Thymus (tissue), 11 donors: ENCODE data around the gene CLDND2. TPM values are rescaled to one million over a fixed set of nuclear protein-coding genes. Genes with fewer than 3 reads are reported as not detected.
"Not testable (repeated sequence)": the region's sequence is repeated elsewhere in the genome, so short reads cannot be mapped to it uniquely, and the experiment has no call there.

Experiments
- DNase-seq, 9 donors: peaks; one replicate each; pipeline ENCODE4 v3.0.0-alpha.2; 2013; ENCODE audit warnings: low spot score in 9 of 9, low read depth in 6 of 9, missing footprints in 1 of 9
- H3K27ac ChIP-seq, 2 donors: one replicate each; pipeline ENCODE4 v1.5.1; 2013; ENCODE audit warnings: control low read depth in 1 of 2, low read depth in 1 of 2, low read length in 1 of 2, mild to moderate bottlenecking in 1 of 2, moderate library complexity in 1 of 2
- H3K27me3 ChIP-seq, 2 donors: one replicate each; pipeline ENCODE4 v1.5.1; 2013; ENCODE audit warnings: low read length in 1 of 2; ENCODE audit not compliant: control insufficient read depth in 2 of 2, insufficient read depth in 1 of 2
- H3K36me3 ChIP-seq, 2 donors: one replicate each; pipeline ENCODE4 v1.5.1; 2013; ENCODE audit warnings: low read length in 1 of 2, mild to moderate bottlenecking in 1 of 2, moderate library complexity in 1 of 2; ENCODE audit not compliant: control insufficient read depth in 2 of 2, insufficient read depth in 2 of 2
- H3K4me1 ChIP-seq, 2 donors: one replicate each; pipeline ENCODE4 v1.5.1; 2013; ENCODE audit warnings: low read length in 2 of 2; ENCODE audit not compliant: control insufficient read depth in 2 of 2, insufficient read depth in 2 of 2
- H3K4me3 ChIP-seq, 2 donors: one replicate each; pipeline ENCODE4 v1.5.1; 2013; ENCODE audit warnings: low read length in 2 of 2, control low read depth in 1 of 2, mild to moderate bottlenecking in 1 of 2
- H3K9me3 ChIP-seq, 2 donors: one replicate each; pipeline ENCODE4 v1.5.1; 2013; ENCODE audit warnings: low read length in 1 of 2, mild to moderate bottlenecking in 1 of 2; ENCODE audit not compliant: control insufficient read depth in 2 of 2, insufficient read depth in 1 of 2
- WGBS: extraction: QIAGEN DNeasy Blood & Tissue Kit; methylation state at CpG from one replicate; pipeline ENCODE4 v1.1.7; 2013; 5-methylcytosine and 5-hydroxymethylcytosine counted together
- polyA plus RNA-seq: library from polyadenylated mRNA; stranded (reverse); fragments of 200-250 nt; gene quantifications from one replicate; pipeline ENCODE4 v1.2.3, GENCODE V29; 2013
- total RNA-seq: library from RNA; stranded (reverse); fragments of 120-200 nt; gene quantifications from one replicate; pipeline ENCODE4 v1.2.4, GENCODE V29; 2013
- donor health status: healthy.

The CLDND2 gene
- total and polyA plus RNA-seq, 2 donors: 0.76 to 2.1 TPM

DNA sequence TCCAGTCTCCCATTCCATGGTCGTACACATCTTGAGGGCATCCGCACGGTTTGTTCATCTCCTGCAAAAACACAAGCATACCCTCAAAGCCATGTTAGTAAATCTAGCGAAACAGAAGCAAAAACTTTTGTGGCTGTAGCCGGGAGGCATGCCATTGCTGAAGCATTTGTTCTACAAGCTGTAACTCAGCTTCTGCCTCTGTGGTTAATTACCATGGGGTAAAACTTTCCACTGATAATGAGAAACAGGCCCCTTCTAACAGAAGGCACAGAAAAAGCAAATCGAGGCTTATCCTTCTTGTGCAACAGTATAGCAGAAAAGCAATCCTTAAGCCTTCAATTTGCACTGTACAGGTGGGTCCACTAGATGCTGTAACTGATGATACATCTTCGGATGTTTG is 31.1 kb upstream of the CLDND2 start:
- H3K36me3 ChIP-seq, H3K4me3 ChIP-seq, H3K27me3 ChIP-seq, DNase-seq: not testable (repeated sequence)
- peaks cover 0 to 18% of the 10 kb centered on the region in 2 donors for H3K4me1 ChIP-seq
- WGBS: 93% methylated on average over 7 of the region's 7 CpGs
- H3K9me3 ChIP-seq: peaks cover 3 to 16% of the 10 kb centered on the region in 2 donors
- H3K27ac ChIP-seq: peak overlapping the region in 1 of 2 donors; percentile 80

DNA sequence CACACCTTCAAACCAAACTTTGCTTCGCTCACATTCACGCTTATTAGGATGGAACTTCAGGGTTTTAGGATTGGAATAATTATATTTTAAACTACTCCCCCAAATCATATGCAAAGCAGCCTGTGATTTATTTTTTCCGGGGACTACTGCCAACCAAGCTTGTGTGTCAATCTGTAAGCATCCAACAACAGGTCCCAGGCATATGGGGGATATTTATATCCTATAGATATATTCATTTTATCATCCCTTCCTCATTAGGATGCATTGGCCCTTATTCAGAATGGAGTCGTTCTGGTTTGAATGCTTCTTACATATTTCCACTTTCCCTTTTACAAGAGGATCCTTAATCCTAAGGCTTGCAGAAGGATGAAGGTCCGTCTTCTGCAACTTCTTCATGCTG is 30.4 kb upstream of the CLDND2 start:
- Histone ChIP-seq H3K4me1 (peaks cover 0 to 25% of the 10 kb centered on the region in 2 donors), H3K36me3 (no peaks in the 10 kb centered on the region), H3K4me3 (no peak overlapping the region), H3K27me3 (no peaks in the 10 kb centered on the region), H3K9me3 (peaks cover 3 to 16% of the 10 kb centered on the region in 2 donors), H3K27ac (no peak overlapping the region)
- WGBS: 98% methylated on average over 5 of the region's 5 CpGs
- no peak for DNase-seq

DNA sequence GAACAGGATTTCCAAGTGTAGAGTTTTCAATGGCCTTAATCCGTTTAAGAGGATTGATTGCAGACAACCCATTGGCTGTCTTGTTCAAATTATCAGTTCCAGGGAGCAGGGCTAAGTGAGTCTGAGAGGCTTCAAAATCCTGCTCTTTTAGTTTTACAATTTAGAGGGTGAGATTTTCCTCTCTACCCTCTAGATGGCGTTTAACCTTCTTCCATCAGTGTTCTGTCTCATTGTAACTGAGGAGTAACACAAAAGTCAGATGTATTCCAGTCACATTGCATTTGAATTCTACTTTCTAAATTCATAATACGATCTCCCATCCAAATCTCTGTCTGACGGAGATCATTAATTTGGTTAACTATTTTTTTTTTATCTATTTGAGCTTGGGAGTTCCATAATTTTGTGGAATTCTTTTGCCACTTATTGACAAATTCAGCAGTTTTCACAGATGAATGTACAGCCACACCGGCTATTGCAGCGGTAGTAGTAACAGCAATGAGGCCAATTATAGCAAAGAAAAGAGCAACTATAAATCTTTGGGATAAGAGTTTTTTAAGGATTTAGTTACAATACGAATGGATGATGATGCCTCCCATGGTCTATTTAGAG is 29.4 kb upstream of the CLDND2 start:
- WGBS: 53% methylated on average over 7 of the region's 7 CpGs

DNA sequence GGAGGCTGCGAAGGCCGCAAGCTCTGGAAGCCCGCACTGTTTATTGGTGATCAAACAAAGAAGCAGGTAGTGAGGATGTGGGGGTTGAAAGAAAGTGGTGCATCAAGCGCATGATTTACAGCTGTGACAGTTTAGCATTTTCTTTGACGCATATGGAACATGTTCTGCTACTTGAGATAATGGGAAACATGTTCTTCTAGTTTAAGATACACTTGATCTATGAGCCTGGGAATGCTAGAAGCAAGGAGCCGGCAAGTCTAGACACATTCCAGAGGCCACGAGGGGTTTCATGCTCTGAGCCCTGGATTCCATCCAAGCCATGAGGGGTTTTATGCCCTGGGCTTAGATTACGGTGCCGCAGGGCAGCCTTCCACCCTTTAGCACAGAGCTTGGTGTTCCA is 28.6 kb upstream of the CLDND2 start:
- H3K27ac ChIP-seq, H3K36me3 ChIP-seq, H3K27me3 ChIP-seq, H3K9me3 ChIP-seq, H3K4me3 ChIP-seq, DNase-seq: not testable (repeated sequence)
- 88% methylated on average over 9 of the region's 9 CpGs for WGBS
- H3K4me1 ChIP-seq: peaks cover 3 to 32% of the 10 kb centered on the region in 2 donors

More for the DNA sequence above, 29.4 kb upstream of the CLDND2 start:
- DNase-seq: peak in 1 of 9 donors; percentile 53
- Histone ChIP-seq H3K9me3 (peaks cover 3 to 8% of the 10 kb centered on the region in 2 donors), H3K36me3 (no peaks in the 10 kb centered on the region), H3K27ac (no peak overlapping the region), H3K27me3 (no peaks in the 10 kb centered on the region), H3K4me1 (peaks cover 3 to 32% of the 10 kb centered on the region in 2 donors), H3K4me3 (no peak overlapping the region)

DNA sequence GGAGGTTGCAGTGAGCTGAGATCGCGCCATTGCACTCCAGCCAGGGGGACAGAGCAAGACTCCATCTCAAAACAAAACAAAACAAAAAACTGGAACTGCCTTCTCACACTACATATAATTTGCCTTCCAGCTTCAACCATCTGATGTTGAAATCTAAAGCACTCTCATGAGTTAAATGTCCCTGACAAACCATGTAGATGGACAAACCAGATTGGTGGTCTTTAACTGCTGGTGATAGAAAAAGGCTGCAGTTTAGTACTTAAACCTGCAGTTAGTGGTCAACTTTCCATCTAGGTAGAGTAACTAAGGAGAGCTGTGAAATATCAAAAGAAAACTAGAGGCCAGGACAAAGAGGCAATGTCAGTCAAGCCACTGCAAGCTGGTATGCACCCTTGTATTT is 27.4 kb upstream of the CLDND2 start:
- Histone ChIP-seq H3K27ac (no peak overlapping the region), H3K27me3 (no peaks in the 10 kb centered on the region), H3K4me1 (peaks cover 3 to 32% of the 10 kb centered on the region in 2 donors), H3K4me3 (no peak overlapping the region), H3K36me3 (no peaks in the 10 kb centered on the region), H3K9me3 (no peaks in the 10 kb centered on the region)
- 100% methylated on average over 2 of the region's 2 CpGs for WGBS
- DNase-seq: no peak

DNA sequence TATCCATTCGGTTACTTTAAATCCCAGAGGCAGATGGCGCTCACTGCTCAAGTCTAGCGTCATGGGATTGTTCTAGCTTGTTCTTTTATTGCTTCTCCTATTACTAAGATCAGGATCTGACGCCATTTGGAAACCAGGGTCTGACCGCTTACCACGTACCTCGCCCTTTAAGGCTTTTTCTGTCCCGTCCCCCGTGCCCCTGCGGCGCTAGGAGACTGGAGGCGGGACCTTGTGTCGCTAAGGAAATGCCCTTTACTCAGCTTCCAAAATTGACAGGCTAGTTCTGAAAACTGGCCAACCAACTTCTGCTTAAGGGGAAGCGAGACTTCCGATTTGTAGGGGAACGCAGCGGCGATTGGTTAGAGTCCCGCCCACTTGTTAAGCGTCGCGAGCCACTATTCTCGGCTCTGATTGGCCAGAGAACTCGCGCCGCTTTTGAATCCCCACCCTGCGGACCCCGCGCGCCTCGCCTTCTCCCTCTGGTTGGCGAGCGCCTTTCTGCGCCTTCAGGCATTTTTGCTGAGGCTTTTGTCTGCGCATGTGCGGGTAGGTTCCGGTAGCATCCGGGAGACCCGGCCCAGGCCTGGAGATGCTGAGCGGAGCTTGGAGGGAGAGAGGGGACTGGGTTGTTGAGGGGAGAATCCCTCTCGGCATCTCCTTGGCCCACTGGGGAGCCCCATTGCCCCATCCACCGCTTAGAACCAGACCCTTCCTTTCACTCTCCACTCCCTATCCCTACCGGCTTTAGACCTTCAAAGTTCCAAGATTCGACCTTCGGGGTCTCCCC is 25.4 kb upstream of the CLDND2 start:
- Histone ChIP-seq H3K27me3 (no peaks in the 10 kb centered on the region), H3K4me1 (peaks cover 7 to 36% of the 10 kb centered on the region in 2 donors), H3K27ac (peak overlapping the region; percentile 78 to 86), H3K9me3 (no peaks in the 10 kb centered on the region), H3K36me3 (no peaks in the 10 kb centered on the region), H3K4me3 (peak overlapping the region; percentile 54 to 55)
- peak; percentile 81 to 98 (median 94) for DNase-seq
- 3% methylated on average over 45 of the region's 45 CpGs for WGBS

DNA sequence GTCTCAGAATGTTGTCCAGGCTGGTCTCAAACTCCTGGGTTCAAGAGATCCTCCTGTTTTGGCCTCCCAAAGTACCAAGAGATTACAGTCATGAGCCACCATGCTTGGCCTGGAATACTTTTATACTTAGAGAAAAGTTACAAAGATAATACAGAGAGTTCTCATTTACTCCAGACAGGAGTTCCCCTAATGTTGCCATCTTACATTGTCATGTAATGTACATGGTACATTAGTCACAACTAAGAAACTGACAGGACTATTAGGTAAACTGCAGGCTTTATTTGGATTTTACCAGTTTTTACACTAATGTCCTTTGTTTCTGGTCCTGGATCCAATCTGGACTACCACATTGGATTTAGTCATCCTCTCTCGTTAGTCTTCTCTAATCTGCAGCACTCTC is 23.9 kb upstream of the CLDND2 start:
- peaks cover 7 to 36% of the 10 kb centered on the region in 2 donors for H3K4me1 ChIP-seq
- no peak for DNase-seq
- no peak overlapping the region for H3K27ac ChIP-seq
- H3K4me3 ChIP-seq: no peak overlapping the region
- no peaks in the 10 kb centered on the region for H3K36me3 ChIP-seq
- H3K27me3 ChIP-seq: no peaks in the 10 kb centered on the region
- no peaks in the 10 kb centered on the region for H3K9me3 ChIP-seq
- WGBS: 98% methylated on average over 1 of the region's 1 CpG

DNA sequence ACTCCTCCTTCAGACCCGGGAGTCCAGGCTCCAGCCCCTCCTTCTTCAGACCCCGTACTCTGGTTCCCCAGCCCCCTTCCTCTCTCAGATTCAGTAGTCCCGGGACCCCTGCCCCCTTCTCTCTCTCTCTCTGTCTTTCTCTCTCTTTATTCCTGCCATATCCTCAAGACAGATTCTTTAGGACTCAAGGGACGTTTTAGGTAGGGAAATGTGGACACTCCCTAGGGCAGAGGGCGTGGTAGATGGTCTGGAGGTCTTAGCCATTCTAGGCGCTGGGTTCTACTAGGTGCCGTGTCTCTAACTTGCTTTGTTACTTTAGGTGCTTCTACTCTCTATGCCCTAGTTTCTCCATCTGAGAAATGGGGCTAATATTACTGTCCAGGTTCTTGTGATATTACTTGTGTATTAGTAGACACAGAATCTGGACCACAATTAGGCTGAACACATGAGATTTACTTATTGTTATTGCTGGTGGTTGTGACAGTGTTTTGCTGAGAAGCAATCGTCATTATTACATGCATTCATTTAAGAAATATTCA is 22.3 kb upstream of the CLDND2 start:
- no peaks in the 10 kb centered on the region for H3K9me3 ChIP-seq
- peak overlapping the region in 1 of 2 donors; percentile 32 for H3K27ac ChIP-seq
- H3K27me3 ChIP-seq: no peaks in the 10 kb centered on the region
- WGBS: 72% methylated on average over 8 of the region's 8 CpGs
- no peak for DNase-seq
- H3K4me1 ChIP-seq: peaks cover 7 to 36% of the 10 kb centered on the region in 2 donors
- H3K4me3 ChIP-seq: peak overlapping the region in 1 of 2 donors; percentile 29
- no peaks in the 10 kb centered on the region for H3K36me3 ChIP-seq

DNA sequence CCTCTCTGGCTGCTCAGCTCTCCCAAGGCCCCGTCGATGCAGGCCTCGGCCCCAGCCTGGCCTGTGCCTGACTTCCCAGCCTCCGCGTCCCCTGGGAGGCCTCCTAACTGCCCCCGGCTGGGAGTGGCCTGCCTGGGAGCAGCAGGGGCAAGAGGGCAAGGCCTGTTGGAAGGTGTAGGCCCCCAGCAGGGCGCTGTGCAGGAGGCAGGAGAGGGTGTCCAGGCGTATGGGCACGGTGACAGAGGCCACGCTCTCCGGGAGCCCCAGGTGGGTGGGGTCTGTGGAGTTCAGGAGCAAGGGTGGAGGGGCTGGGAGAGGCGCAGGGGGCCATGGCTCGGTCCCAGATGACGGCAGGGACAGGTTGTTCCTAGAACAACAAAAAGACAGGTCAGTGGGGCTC is 20.3 kb upstream of the CLDND2 start:
- Histone ChIP-seq H3K36me3 (no peaks in the 10 kb centered on the region), H3K9me3 (no peaks in the 10 kb centered on the region), H3K4me3 (no peak overlapping the region), H3K27me3 (no peaks in the 10 kb centered on the region), H3K4me1 (peaks cover 7 to 24% of the 10 kb centered on the region in 2 donors), H3K27ac (no peak overlapping the region)
- no peak for DNase-seq
- WGBS: 97% methylated on average over 14 of the region's 14 CpGs
